GM23248 (cell line): ENCODE data around the gene MARCHF2. TPM values are rescaled to one million over a fixed set of nuclear protein-coding genes. Genes with fewer than 3 reads are reported as not detected.
A peak's percentile ranks its signal among the peaks of the same experiment; 100 is the strongest.

Experiments
- DNase-seq: peaks from one replicate; pipeline ENCODE4 v3.0.0-alpha.2; 2015
- H2AFZ ChIP-seq: fragments of 200-600 bp; sonication (generic); 2 replicates; pipeline ENCODE4 v1.6.1; 2016; ENCODE audit warnings: antibody characterized with exemption
- H3F3A ChIP-seq: fragments of 200-600 bp; sonication (generic); 2 replicates; pipeline ENCODE4 v1.6.1; 2016; ENCODE audit warnings: mild to moderate bottlenecking, antibody characterized with exemption, mixed run types; ENCODE audit not compliant: insufficient read depth
- H3K27ac ChIP-seq: fragments of 200-600 bp; sonication (generic); 2 replicates; pipeline ENCODE4 v1.5.1; 2016; ENCODE audit warnings: mild to moderate bottlenecking
- H3K27me3 ChIP-seq: fragments of 200-600 bp; sonication (generic); replicated peaks from 2 replicates; pipeline ENCODE4 v1.6.1; 2016; ENCODE audit warnings: mild to moderate bottlenecking; ENCODE audit not compliant: insufficient read depth
- H3K36me3 ChIP-seq: fragments of 200-600 bp; sonication (generic); 2 replicates; pipeline ENCODE4 v1.6.1; 2016; ENCODE audit warnings: low read depth, mild to moderate bottlenecking
- H3K4me1 ChIP-seq: fragments of 200-600 bp; sonication (generic); 2 replicates; pipeline ENCODE4 v1.6.1; 2016; ENCODE audit warnings: mild to moderate bottlenecking; ENCODE audit not compliant: insufficient read depth
- H3K4me2 ChIP-seq: fragments of 200-600 bp; sonication (generic); one replicate; pipeline ENCODE4 v1.6.1; 2016; ENCODE audit warnings: mild to moderate bottlenecking; ENCODE audit not compliant: unreplicated experiment
- H3K4me3 ChIP-seq: fragments of 200-600 bp; sonication (generic); 2 replicates; pipeline ENCODE4 v1.5.1; 2016; ENCODE audit warnings: mild to moderate bottlenecking
- H3K79me2 ChIP-seq: fragments of 200-600 bp; sonication (generic); 2 replicates; pipeline ENCODE4 v1.6.1; 2016; ENCODE audit warnings: mild to moderate bottlenecking; ENCODE audit not compliant: insufficient read depth
- H3K9ac ChIP-seq: fragments of 200-600 bp; sonication (generic); 2 replicates; pipeline ENCODE4 v1.6.1; 2016; ENCODE audit warnings: mild to moderate bottlenecking
- H3K9me2 ChIP-seq: fragments of 200-600 bp; sonication (generic); 2 replicates; pipeline ENCODE4 v1.6.1; 2016; ENCODE audit warnings: mixed run types, mild to moderate bottlenecking, moderate library complexity; ENCODE audit not compliant: insufficient read depth
- H3K9me3 ChIP-seq: fragments of 200-600 bp; sonication (generic); one replicate; pipeline ENCODE4 v1.6.1; 2017; ENCODE audit warnings: low read depth
- H4K20me1 ChIP-seq: fragments of 200-600 bp; sonication (generic); 2 replicates; pipeline ENCODE4 v1.6.0; 2016; ENCODE audit not compliant: insufficient read depth
- EZH2 ChIP-seq: fragments of 200-600 bp; sonication (generic); IDR thresholded peaks from 2 replicates; pipeline ENCODE4 v1.6.1; 2018; ENCODE audit warnings: antibody characterized with exemption, mild to moderate bottlenecking; ENCODE audit not compliant: insufficient read depth, poor library complexity, severe bottlenecking
- EZH2phosphoT487 ChIP-seq: fragments of 200-600 bp; sonication (generic); IDR thresholded peaks from 2 replicates; pipeline ENCODE4 v1.6.1; 2018; ENCODE audit warnings: antibody characterized with exemption, moderate library complexity, mild to moderate bottlenecking, low read depth; ENCODE audit not compliant: insufficient read depth
- WGBS, 2 experiments: methylation state at CpG; one replicate each; pipeline ENCODE4 v1.1.6; 2015 to 2017; ENCODE audit warnings: low lambda C conversion rate in 2 of 2, low coverage in 1 of 2; ENCODE audit errors: missing lambda C conversion rate in 2 of 2; 5-methylcytosine and 5-hydroxymethylcytosine counted together
- in situ Hi-C: fragments of 300-500 bp; cut with MboI; formaldehyde crosslinking; loops from 2 replicates; pipeline ENCODE4 v1.15.0; 2020
- polyA plus RNA-seq: library from polyadenylated mRNA; unstranded; fragments of >200 nt; fragmentation: Nextera tagmentation; extraction: Ambion mirVana; gene quantifications from 2 replicates; pipeline ENCODE4 v1.2.1, GENCODE V29; 2016
- total RNA-seq: library from RNA; depleted of rRNA; stranded (reverse); fragments of >200 nt; shearing (Covaris generic); gene quantifications from 2 replicates; pipeline ENCODE4 v1.2.3, GENCODE V29; 2014

MARCHF2 gene
- total and polyA plus RNA-seq, 2 experiments from 2014 or later = 33.1 to 87.4 TPM

- TF ChIP-seq EZH2phosphoT487 (no peak), EZH2 (no peak)
- 15% methylated on average over 16 of the region's 16 CpGs for WGBS, 2 experiments
- Histone ChIP-seq H3K9ac (peak overlapping the region; percentile 96), H3K27ac (peak overlapping the region; percentile 76), H2AFZ (no peak overlapping the region), H3K79me2 (peaks cover 62% of the 10 kb centered on the region), H3K4me3 (peak overlapping the region; percentile 88), H3K4me1 (peaks cover 16% of the 10 kb centered on the region), H3F3A (peaks cover 11% of the 10 kb centered on the region), H3K9me3 (no peaks in the 10 kb centered on the region), H4K20me1 (peaks cover 15% of the 10 kb centered on the region), H3K4me2 (peak overlapping the region; percentile 93), H3K27me3 (no peaks in the 10 kb centered on the region), H3K36me3 (no peaks in the 10 kb centered on the region; the same call in 1 of the 2 replicates), H3K9me2 (no peaks in the 10 kb centered on the region)
- in situ Hi-C loops = no loop called here
- DNase-seq = peak; percentile 63
Observed at GRCh38 chr19:8446061-8446709, 33.1 kb downstream of the MARCHF2 start.

GRCh38 chr19:8449830-8450229, 36.7 kb downstream of the MARCHF2 start:
- DNase-seq = no peak
- no peaks in the 10 kb centered on the region for H3K9me3 ChIP-seq
- no peaks in the 10 kb centered on the region for H3K27me3 ChIP-seq
- in situ Hi-C loops = no loop called here
- H3K27ac ChIP-seq = no peak overlapping the region
- H4K20me1 ChIP-seq = peaks cover 49% of the 10 kb centered on the region
- no peak overlapping the region for H3K9ac ChIP-seq
- 80% methylated on average over 7 of the region's 8 CpGs for WGBS, 2 experiments
- peaks cover 98% of the 10 kb centered on the region for H3K79me2 ChIP-seq
- H3F3A ChIP-seq = peaks cover 25% of the 10 kb centered on the region
- H3K4me1 ChIP-seq = peaks cover 33% of the 10 kb centered on the region
- no peak overlapping the region for H3K4me3 ChIP-seq
- H3K36me3 ChIP-seq = peaks cover 3% of the 10 kb centered on the region; the same call in 1 of the 2 replicates
- no peak overlapping the region for H3K4me2 ChIP-seq
- TF ChIP-seq EZH2phosphoT487 (no peak), EZH2 (no peak)
- H3K9me2 ChIP-seq = no peaks in the 10 kb centered on the region
- H2AFZ ChIP-seq = no peak overlapping the region

- Histone ChIP-seq H3K9me3 (no peaks in the 10 kb centered on the region), H3K4me2 (peak overlapping the region; percentile 52), H3K4me1 (peaks cover 28% of the 10 kb centered on the region), H3K79me2 (peaks cover 98% of the 10 kb centered on the region), H3K9me2 (no peaks in the 10 kb centered on the region), H3K4me3 (no peak overlapping the region), H3K27me3 (no peaks in the 10 kb centered on the region), H3K9ac (0 out of 2 replicates have a peak overlapping the region, but pooled peaks have one; percentile 12), H3K36me3 (peaks cover 7% of the 10 kb centered on the region; the same call in 1 of the 2 replicates), H3F3A (peaks cover 24% of the 10 kb centered on the region), H4K20me1 (peaks cover 54% of the 10 kb centered on the region), H2AFZ (no peak overlapping the region), H3K27ac (peak overlapping the region; percentile 47)
- 60 to 66% methylated on average over 6 of the region's 6 CpGs for WGBS, 2 experiments
- in situ Hi-C loops = no loop called here
- TF ChIP-seq EZH2 (no peak), EZH2phosphoT487 (no peak)
- no peak for DNase-seq
Observed at GRCh38 chr19:8451377-8451776, 38.3 kb downstream of the MARCHF2 start.

GRCh38 chr19:8451885-8452284, 38.8 kb downstream of the MARCHF2 start:
- Histone ChIP-seq H3K4me2 (peak overlapping the region; percentile 52), H3K4me3 (no peak overlapping the region), H3K9me3 (no peaks in the 10 kb centered on the region), H3K79me2 (peaks cover 98% of the 10 kb centered on the region), H3K27ac (peak overlapping the region; percentile 47), H3F3A (peaks cover 24% of the 10 kb centered on the region), H3K36me3 (peaks cover 7% of the 10 kb centered on the region; the same call in 1 of the 2 replicates), H2AFZ (no peak overlapping the region), H3K27me3 (no peaks in the 10 kb centered on the region), H3K9ac (0 out of 2 replicates have a peak overlapping the region, but pooled peaks have one; percentile 12), H3K9me2 (no peaks in the 10 kb centered on the region), H4K20me1 (peaks cover 50% of the 10 kb centered on the region), H3K4me1 (peaks cover 23% of the 10 kb centered on the region)
- 33 to 37% methylated on average over 3 of the region's 3 CpGs for WGBS, 2 experiments
- in situ Hi-C loops = no loop called here
- TF ChIP-seq EZH2phosphoT487 (no peak), EZH2 (no peak)
- DNase-seq = peak; percentile 82
